Measurements from ENCODE around the gene TFAP2A.

The TFAP2A gene

GRCh38 chr6:10410207-10411050 lies 4.4 kb downstream of the TFAP2A start:
- no peaks in the 10 kb centered on the region for H3K9me2 ChIP-seq (ENCODE audit: low read depth, low read length)
- TF ChIP-seq, protein P1, sequence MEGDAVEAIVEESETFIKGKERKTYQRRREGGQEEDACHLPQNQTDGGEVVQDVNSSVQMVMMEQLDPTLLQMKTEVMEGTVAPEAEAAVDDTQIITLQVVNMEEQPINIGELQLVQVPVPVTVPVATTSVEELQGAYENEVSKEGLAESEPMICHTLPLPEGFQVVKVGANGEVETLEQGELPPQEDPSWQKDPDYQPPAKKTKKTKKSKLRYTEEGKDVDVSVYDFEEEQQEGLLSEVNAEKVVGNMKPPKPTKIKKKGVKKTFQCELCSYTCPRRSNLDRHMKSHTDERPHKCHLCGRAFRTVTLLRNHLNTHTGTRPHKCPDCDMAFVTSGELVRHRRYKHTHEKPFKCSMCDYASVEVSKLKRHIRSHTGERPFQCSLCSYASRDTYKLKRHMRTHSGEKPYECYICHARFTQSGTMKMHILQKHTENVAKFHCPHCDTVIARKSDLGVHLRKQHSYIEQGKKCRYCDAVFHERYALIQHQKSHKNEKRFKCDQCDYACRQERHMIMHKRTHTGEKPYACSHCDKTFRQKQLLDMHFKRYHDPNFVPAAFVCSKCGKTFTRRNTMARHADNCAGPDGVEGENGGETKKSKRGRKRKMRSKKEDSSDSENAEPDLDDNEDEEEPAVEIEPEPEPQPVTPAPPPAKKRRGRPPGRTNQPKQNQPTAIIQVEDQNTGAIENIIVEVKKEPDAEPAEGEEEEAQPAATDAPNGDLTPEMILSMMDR (IDR thresholded peaks at IDR 0.05; ENCODE audit: low read length), result no peak
- TF ChIP-seq EZH2 (IDR thresholded peaks at IDR 0.05; ENCODE audit: borderline replicate concordance, low read length), result no peak
- no peaks in the 10 kb centered on the region for H3K27me3 ChIP-seq (ENCODE audit: insufficient read depth, low read length)
- no peak overlapping the region for H2AFZ ChIP-seq (ENCODE audit: low read length)
- no peaks in the 10 kb centered on the region for H4K20me1 ChIP-seq (ENCODE audit: insufficient read depth, low read length)
- H3K27ac ChIP-seq (ENCODE audit: low read depth, low read length, poor library complexity, severe bottlenecking), result no peak overlapping the region
- no peak overlapping the region for H3K9ac ChIP-seq (ENCODE audit: low read length)
- no peak overlapping the region for H3K4me2 ChIP-seq (ENCODE audit: low read length)
- no peaks in the 10 kb centered on the region for H3K79me2 ChIP-seq (ENCODE audit: insufficient read depth, low read length)
- H3K9me3 ChIP-seq (ENCODE audit: low read length), result no peaks in the 10 kb centered on the region
- no peaks in the 10 kb centered on the region; the same call in 1 of the 2 replicates for H3K36me3 ChIP-seq (ENCODE audit: insufficient read depth, low read length)
- no peaks in the 10 kb centered on the region for H3F3A ChIP-seq (ENCODE audit: insufficient read depth, low read length)
- H3K4me3 ChIP-seq (ENCODE audit: low read depth, low read length, poor library complexity, severe bottlenecking), result no peak overlapping the region
- H3K4me1 ChIP-seq (ENCODE audit: insufficient read depth, low read length, severe bottlenecking), result no peaks in the 10 kb centered on the region

GRCh38 chr6:10409731-10410206 lies 5.1 kb downstream of the TFAP2A start:
- H3K4me3 ChIP-seq (ENCODE audit: low read depth, low read length, poor library complexity, severe bottlenecking), result no peak overlapping the region
- H3K4me2 ChIP-seq (ENCODE audit: low read length), result no peak overlapping the region
- no peaks in the 10 kb centered on the region for H3K9me2 ChIP-seq (ENCODE audit: low read depth, low read length)
- no peaks in the 10 kb centered on the region for H3K79me2 ChIP-seq (ENCODE audit: insufficient read depth, low read length)
- no peaks in the 10 kb centered on the region; the same call in 1 of the 2 replicates for H3K36me3 ChIP-seq (ENCODE audit: insufficient read depth, low read length)
- no peak overlapping the region for H2AFZ ChIP-seq (ENCODE audit: low read length)
- H3K9me3 ChIP-seq (ENCODE audit: low read length), result no peaks in the 10 kb centered on the region
- no peak overlapping the region for H3K27ac ChIP-seq (ENCODE audit: low read depth, low read length, poor library complexity, severe bottlenecking)
- H3F3A ChIP-seq (ENCODE audit: insufficient read depth, low read length), result no peaks in the 10 kb centered on the region
- H3K9ac ChIP-seq (ENCODE audit: low read length), result no peak overlapping the region
- TF ChIP-seq EZH2 (IDR thresholded peaks at IDR 0.05; ENCODE audit: borderline replicate concordance, low read length), result no peak
- TF ChIP-seq, protein P1 (IDR thresholded peaks at IDR 0.05; ENCODE audit: low read length), result no peak
- H4K20me1 ChIP-seq (ENCODE audit: insufficient read depth, low read length), result no peaks in the 10 kb centered on the region
- H3K4me1 ChIP-seq (ENCODE audit: insufficient read depth, low read length, severe bottlenecking), result peaks cover 5% of the 10 kb centered on the region
- H3K27me3 ChIP-seq (ENCODE audit: insufficient read depth, low read length), result no peaks in the 10 kb centered on the region

DNA sequence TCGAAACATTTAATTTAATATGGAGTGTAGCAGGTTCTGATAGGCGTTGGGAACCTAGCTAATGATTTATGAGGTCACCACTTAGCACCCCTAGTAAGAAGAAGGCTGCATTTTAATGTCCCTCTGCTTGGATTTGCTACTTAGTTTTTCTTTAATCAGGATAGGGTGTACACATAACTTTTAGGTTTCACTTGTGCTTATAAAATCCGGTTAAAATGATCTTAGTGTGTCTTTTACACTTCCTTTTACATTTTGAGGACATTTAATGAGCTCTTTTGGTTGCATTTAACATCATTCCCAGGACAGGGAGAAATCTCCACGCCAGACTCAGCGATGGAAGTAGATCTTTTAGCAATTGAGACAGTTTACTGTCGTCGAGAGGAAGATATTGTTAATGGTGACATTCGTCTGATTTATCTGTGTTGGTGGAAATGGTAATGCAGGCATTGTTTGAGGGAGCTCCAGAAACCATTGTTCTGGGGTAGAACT lies 5.6 kb downstream of the TFAP2A start:
- Histone ChIP-seq H3K79me2 (ENCODE audit: insufficient read depth, low read length) (no peaks in the 10 kb centered on the region), H3K9me2 (ENCODE audit: low read depth, low read length) (no peaks in the 10 kb centered on the region), H3F3A (ENCODE audit: insufficient read depth, low read length) (no peaks in the 10 kb centered on the region), H3K27me3 (ENCODE audit: insufficient read depth, low read length) (no peaks in the 10 kb centered on the region), H4K20me1 (ENCODE audit: insufficient read depth, low read length) (no peaks in the 10 kb centered on the region), H3K4me2 (ENCODE audit: low read length) (no peak overlapping the region), H2AFZ (ENCODE audit: low read length) (no peak overlapping the region), H3K9ac (ENCODE audit: low read length) (no peak overlapping the region), H3K36me3 (ENCODE audit: insufficient read depth, low read length) (no peaks in the 10 kb centered on the region; the same call in 1 of the 2 replicates), H3K27ac (ENCODE audit: low read depth, low read length, poor library complexity, severe bottlenecking) (no peak overlapping the region), H3K9me3 (ENCODE audit: low read length) (no peaks in the 10 kb centered on the region), H3K4me3 (ENCODE audit: low read depth, low read length, poor library complexity, severe bottlenecking) (no peak overlapping the region), H3K4me1 (ENCODE audit: insufficient read depth, low read length, severe bottlenecking) (peaks cover 10% of the 10 kb centered on the region)
- TF ChIP-seq EZH2 (IDR thresholded peaks at IDR 0.05; ENCODE audit: borderline replicate concordance, low read length), result no peak
- TF ChIP-seq, protein P1 (IDR thresholded peaks at IDR 0.05; ENCODE audit: low read length), result no peak
